ENCODE data around the gene ATP5PD. TPM values are rescaled to one million over a fixed set of nuclear protein-coding genes. Genes with fewer than 3 reads are reported as not detected.
A peak's percentile ranks its signal among the peaks of the same experiment; 100 is the strongest.

Gene ATP5PD
- total RNA-seq, 3 donors from 2014 or later = 190 to 268 (median 222) TPM

DNA sequence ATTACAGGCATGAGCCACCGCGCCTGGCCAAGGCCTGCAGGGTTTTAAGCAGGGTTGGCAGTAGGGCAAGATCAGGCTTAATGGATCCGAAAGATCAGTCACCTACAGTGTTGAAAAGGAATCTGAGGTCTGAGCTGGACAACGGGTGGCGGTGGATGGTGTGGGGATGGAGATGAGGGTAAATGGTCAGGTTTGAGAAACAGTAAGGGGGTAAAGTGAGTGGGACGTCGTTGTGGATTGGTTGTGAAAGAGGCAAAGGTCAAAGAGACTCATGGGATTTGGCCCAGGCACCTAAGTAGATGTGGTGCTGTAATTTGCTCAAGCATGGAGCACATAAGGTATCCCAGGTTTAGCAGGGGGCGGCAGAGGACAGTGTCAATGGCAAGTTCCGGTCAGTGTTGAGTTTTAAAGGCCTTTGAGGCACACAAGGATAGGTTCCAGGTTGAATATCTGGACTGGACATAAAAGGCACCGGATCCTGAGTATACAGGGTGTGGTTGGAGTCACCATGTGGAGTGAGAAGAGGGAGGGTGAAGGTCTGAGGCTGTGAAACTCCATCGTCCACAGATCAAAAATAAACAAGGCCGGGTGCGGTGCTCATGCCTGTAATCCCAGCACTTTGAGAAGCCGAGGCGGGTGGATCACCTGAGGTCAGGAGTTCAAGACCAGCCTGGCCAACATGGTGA, 39.9 kb upstream of the ATP5PD start:
- no peak for DNase-seq (ENCODE audit: low spot score in 2 of 2)
- Histone ChIP-seq H3K9me3 (no peaks in the 10 kb centered on the region), H3K27me3 (no peaks in the 10 kb centered on the region), H3K27ac (peak overlapping the region; percentile 93 to 98), H3K36me3 (no peaks in the 10 kb centered on the region), H3K4me3 (peak overlapping the region in 2 of 3 donors; percentile 69 to 91), H3K4me1 (peaks cover 20 to 26% of the 10 kb centered on the region in 2 donors)
- TF ChIP-seq, protein P1, sequence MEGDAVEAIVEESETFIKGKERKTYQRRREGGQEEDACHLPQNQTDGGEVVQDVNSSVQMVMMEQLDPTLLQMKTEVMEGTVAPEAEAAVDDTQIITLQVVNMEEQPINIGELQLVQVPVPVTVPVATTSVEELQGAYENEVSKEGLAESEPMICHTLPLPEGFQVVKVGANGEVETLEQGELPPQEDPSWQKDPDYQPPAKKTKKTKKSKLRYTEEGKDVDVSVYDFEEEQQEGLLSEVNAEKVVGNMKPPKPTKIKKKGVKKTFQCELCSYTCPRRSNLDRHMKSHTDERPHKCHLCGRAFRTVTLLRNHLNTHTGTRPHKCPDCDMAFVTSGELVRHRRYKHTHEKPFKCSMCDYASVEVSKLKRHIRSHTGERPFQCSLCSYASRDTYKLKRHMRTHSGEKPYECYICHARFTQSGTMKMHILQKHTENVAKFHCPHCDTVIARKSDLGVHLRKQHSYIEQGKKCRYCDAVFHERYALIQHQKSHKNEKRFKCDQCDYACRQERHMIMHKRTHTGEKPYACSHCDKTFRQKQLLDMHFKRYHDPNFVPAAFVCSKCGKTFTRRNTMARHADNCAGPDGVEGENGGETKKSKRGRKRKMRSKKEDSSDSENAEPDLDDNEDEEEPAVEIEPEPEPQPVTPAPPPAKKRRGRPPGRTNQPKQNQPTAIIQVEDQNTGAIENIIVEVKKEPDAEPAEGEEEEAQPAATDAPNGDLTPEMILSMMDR (IDR thresholded peaks at IDR 0.05) = no peak
- TF ChIP-seq POLR2A (IDR thresholded peaks at IDR 0.05) = no peak
- no peak for TF ChIP-seq POLR2AphosphoS5 (IDR thresholded peaks at IDR 0.05)
- intact Hi-C loops (cut with DNase I; ENCODE audit: low total_unique reads) = no loop called here

DNA sequence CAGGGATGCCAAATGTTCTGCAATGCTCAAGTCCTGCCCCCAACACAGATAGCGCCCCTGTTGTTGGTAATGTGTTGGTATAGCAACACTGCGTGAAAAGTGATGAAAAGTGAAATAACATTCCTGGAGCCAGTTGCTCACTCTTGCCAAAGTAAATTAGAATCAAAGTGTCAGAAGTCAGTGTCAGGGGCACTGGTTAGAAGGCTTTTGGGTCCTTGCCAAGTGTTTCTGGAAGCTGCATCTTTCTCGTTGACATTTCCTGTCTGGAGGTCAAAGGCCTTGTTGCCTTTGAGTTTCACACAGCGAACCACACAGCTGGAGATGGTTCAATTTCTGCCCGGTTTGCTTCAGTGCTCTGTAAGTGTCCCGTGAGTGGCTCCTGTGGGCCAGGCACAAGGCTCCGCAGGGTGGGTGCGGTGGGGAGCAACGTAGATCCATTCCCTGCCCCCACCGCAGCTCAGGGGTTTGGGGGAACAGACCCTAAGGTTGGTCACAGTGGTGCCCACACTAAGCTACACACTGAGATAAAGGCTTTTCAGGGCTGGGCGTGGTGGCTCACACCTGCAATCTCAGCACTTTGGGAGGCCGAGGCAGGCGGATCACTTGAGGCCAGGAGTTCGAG, 37.4 kb upstream of the ATP5PD start:
- no peaks in the 10 kb centered on the region for H3K27me3 ChIP-seq
- TF ChIP-seq POLR2AphosphoS5 (IDR thresholded peaks at IDR 0.05) (no peak), POLR2A (IDR thresholded peaks at IDR 0.05) (no peak)
- TF ChIP-seq, protein P1 (IDR thresholded peaks at IDR 0.05) = no peak
- intact Hi-C loops (cut with DNase I; ENCODE audit: low total_unique reads) = no loop called here
- no peaks in the 10 kb centered on the region for H3K36me3 ChIP-seq
- no peak for DNase-seq (ENCODE audit: low spot score in 2 of 2)
- H3K9me3 ChIP-seq = no peaks in the 10 kb centered on the region
- peak overlapping the region; percentile 62 to 68 for H3K27ac ChIP-seq
- H3K4me1 ChIP-seq = peaks cover 11 to 21% of the 10 kb centered on the region in 2 donors
- H3K4me3 ChIP-seq = no peak overlapping the region

- Histone ChIP-seq H3K27me3 (no peaks in the 10 kb centered on the region), H3K9me3 (no peaks in the 10 kb centered on the region), H3K4me3 (no peak overlapping the region), H3K27ac (no peak overlapping the region), H3K36me3 (no peaks in the 10 kb centered on the region), H3K4me1 (peaks cover 0 to 27% of the 10 kb centered on the region in 2 donors)
- intact Hi-C loops (cut with DNase I; ENCODE audit: low total_unique reads) = no loop called here
- TF ChIP-seq, protein P1 (IDR thresholded peaks at IDR 0.05) = no peak
- TF ChIP-seq POLR2AphosphoS5 (IDR thresholded peaks at IDR 0.05) = no peak
- no peak for TF ChIP-seq POLR2A (IDR thresholded peaks at IDR 0.05)
- no peak for DNase-seq (ENCODE audit: low spot score in 2 of 2)
These were observed 35.9 kb upstream of the ATP5PD start for GRCh38 chr17:75082683-75083082.

DNA sequence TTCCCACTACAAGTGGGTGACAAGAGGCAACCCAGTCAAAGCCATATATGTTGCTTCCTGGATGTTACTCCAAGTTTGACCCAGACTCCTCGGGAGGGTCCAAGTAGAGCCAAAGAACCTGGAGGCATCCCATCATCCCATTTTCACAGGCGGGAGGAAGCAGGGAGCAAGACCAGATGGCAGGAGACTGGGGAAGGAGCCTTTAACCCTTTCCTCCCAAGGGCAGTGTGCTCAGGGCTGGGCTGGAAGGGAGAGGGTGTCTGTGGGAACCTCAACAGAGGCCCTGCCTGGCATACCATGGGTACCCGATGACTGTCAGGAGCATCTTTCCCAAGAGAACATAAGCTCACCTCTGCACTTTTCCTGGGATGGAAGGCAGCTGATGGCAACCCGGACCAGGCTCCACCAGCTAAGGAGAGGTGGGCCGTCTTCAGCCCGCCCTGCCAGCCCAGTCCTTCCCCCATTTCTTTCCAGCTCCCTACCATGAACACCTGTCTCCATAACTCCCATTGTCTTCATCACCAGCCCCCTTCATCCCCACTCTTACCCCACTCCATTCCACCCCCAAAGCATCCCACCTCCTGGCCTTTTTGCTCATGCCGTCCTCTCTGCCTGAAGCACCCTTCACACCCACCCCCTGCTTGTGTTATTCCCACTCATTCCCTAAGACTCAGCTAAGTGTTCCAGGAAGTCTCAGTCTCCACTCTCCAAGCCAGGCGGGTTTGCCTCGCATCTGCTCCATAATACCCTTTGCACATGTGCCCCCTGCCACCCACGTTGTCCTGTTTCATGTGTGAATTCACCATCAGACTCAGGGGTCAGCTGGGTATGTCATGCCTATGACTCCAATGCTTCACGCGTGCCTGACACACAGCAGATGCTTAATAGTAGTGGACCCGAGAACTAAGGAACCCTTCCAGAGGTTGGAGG, 35.1 kb upstream of the ATP5PD start:
- intact Hi-C loops (cut with DNase I; ENCODE audit: low total_unique reads) = no loop called here
- no peak for DNase-seq (ENCODE audit: low spot score in 2 of 2)
- no peaks in the 10 kb centered on the region for H3K36me3 ChIP-seq
- H3K4me1 ChIP-seq = peaks cover 0 to 22% of the 10 kb centered on the region in 2 donors
- no peak overlapping the region for H3K27ac ChIP-seq
- no peaks in the 10 kb centered on the region for H3K27me3 ChIP-seq
- no peak overlapping the region for H3K4me3 ChIP-seq
- TF ChIP-seq POLR2A (IDR thresholded peaks at IDR 0.05) = no peak
- TF ChIP-seq, protein P1 (IDR thresholded peaks at IDR 0.05) = no peak
- TF ChIP-seq POLR2AphosphoS5 (IDR thresholded peaks at IDR 0.05) = no peak
- H3K9me3 ChIP-seq = no peaks in the 10 kb centered on the region

All from breast epithelium (tissue), 4 donors.